Testis (tissue), 3 donors: ENCODE data around the gene SRGAP1. TPM values are rescaled to one million over a fixed set of nuclear protein-coding genes. Genes with fewer than 3 reads are reported as not detected.

Experiments
- DNase-seq: peaks from one replicate; pipeline ENCODE4 v3.0.0-alpha.2; 2019
- H3K27ac ChIP-seq, 2 donors: fragments of 200-600 bp; sonication (generic); one replicate each; pipeline ENCODE4 v1.5.1; 2019
- H3K27me3 ChIP-seq: fragments of 200-600 bp; sonication (generic); one replicate; pipeline ENCODE4 v1.5.1; 2019
- H3K36me3 ChIP-seq: fragments of 200-600 bp; sonication (generic); one replicate; pipeline ENCODE4 v1.5.1; 2017; ENCODE audit warnings: low read depth; ENCODE audit errors: missing control alignments
- H3K4me1 ChIP-seq: fragments of 200-600 bp; sonication (generic); one replicate; pipeline ENCODE4 v1.5.1; 2019
- H3K4me3 ChIP-seq, 2 donors: fragments of 200-600 bp; sonication (generic); one replicate each; pipeline ENCODE4 v1.5.1; 2017 to 2019
- H3K9me3 ChIP-seq: fragments of 200-600 bp; sonication (generic); one replicate; pipeline ENCODE4 v1.5.1; 2017
- POLR2A ChIP-seq: fragments of 450-650 bp; IDR thresholded peaks from one replicate; pipeline ENCODE4 v1.6.1; 2017; ENCODE audit warnings: antibody characterized with exemption, mild to moderate bottlenecking, moderate library complexity
- WGBS, 2 donors: methylation state at CpG; one replicate each; pipeline ENCODE4 v1.1.5; 2018; 5-methylcytosine and 5-hydroxymethylcytosine counted together
- intact Hi-C: fragments of 100-400 bp; cut with DNase I; formaldehyde crosslinking; loops from one replicate; pipeline ENCODE4 v1.15.1; 2023; ENCODE audit warnings: low total_unique reads
- polyA plus RNA-seq: library from polyadenylated mRNA; stranded (reverse); fragments of 350-450 nt; fragmentation: Illumina TruSeq; extraction: RNeasy Lipid Tissue Mini Kit (QIAGEN cat#74804); gene quantifications from one replicate; pipeline ENCODE4 v1.2.3, GENCODE V29; 2014; ENCODE audit warnings: low read depth, low replicate concordance; ENCODE audit not compliant: insufficient read depth
- total RNA-seq, 2 donors: library from RNA; depleted of rRNA; stranded (reverse); fragments of >200 nt; gene quantifications; one replicate each; pipeline ENCODE4 v1.2.3, GENCODE V29; 2016
- TF ChIP-seq, protein P1 (sequence below), 3 experiments: fragments of 450-650 bp in 2 of 3; fragments of 200-600 bp in 1 of 3; sonication (generic) in 1 of 3; IDR thresholded peaks; one replicate each; pipeline ENCODE4 v1.5.1; 2016 to 2019; ENCODE audit warnings: antibody characterized with exemption in 3 of 3, mild to moderate bottlenecking in 2 of 3, moderate library complexity in 1 of 3

Gene SRGAP1
- total and polyA plus RNA-seq, 3 donors from 2014 or later = 9.4 to 47.2 (median 26.9) TPM

DNA sequence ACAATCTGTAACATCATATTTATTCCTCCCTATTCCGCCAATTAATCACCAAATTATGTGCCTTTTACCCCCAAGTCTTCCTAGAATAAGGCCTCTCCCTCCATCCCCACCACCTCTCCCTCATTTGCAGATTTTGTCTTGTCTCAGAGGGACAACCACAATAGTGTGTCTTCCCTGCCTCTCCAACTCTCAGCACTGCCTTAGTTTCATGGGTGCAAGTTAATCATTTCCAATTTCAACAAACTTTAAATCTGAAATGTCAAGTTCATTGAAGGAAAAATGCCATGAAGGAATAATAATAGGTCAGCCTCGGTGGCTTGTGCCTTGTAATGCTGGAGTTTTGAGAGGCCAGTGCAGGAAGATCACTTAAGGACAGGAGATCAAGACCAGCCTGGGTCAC is 33.2 kb upstream of the SRGAP1 start:
- Histone ChIP-seq H3K27me3 (no peaks in the 10 kb centered on the region), H3K9me3 (no peaks in the 10 kb centered on the region), H3K4me3 (no peak overlapping the region), H3K27ac (no peak overlapping the region), H3K36me3 (no peaks in the 10 kb centered on the region), H3K4me1 (no peaks in the 10 kb centered on the region)
- WGBS, 2 donors = 78 to 89% methylated on average over 2 of the region's 2 CpGs
- DNase-seq = no peak
- TF ChIP-seq, protein P1, sequence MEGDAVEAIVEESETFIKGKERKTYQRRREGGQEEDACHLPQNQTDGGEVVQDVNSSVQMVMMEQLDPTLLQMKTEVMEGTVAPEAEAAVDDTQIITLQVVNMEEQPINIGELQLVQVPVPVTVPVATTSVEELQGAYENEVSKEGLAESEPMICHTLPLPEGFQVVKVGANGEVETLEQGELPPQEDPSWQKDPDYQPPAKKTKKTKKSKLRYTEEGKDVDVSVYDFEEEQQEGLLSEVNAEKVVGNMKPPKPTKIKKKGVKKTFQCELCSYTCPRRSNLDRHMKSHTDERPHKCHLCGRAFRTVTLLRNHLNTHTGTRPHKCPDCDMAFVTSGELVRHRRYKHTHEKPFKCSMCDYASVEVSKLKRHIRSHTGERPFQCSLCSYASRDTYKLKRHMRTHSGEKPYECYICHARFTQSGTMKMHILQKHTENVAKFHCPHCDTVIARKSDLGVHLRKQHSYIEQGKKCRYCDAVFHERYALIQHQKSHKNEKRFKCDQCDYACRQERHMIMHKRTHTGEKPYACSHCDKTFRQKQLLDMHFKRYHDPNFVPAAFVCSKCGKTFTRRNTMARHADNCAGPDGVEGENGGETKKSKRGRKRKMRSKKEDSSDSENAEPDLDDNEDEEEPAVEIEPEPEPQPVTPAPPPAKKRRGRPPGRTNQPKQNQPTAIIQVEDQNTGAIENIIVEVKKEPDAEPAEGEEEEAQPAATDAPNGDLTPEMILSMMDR (IDR thresholded peaks at IDR 0.05) = no peak
- TF ChIP-seq POLR2A = no peak
- intact Hi-C loops = no loop called here

DNA sequence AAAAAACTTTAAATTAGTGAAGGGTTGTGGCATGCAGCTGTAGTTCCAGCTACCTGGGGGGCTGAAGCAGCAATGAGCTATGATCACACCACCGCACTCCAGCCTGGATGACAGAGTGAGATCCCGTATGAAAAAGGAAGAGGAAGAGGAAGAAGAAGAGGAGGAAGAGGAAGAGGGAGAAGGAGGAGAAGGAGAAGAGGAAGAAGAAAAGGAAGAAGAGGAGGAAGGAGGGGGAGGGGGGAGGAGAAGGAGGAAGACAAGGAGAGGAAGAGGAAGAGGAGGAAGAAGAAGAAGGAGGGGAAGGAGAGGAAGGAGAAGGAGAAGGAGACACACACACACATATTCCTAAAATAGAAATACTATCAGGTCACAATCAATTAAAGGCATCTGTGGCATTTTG is 32.7 kb upstream of the SRGAP1 start:
- TF ChIP-seq, protein P1 (IDR thresholded peaks at IDR 0.05) = no peak
- TF ChIP-seq POLR2A = no peak
- Histone ChIP-seq H3K27ac (no peak overlapping the region), H3K27me3 (no peaks in the 10 kb centered on the region), H3K4me3 (no peak overlapping the region), H3K9me3 (no peaks in the 10 kb centered on the region), H3K4me1 (no peaks in the 10 kb centered on the region), H3K36me3 (no peaks in the 10 kb centered on the region)
- DNase-seq = no peak
- intact Hi-C loops = no loop called here
- WGBS, 2 donors = 81 to 82% methylated on average over 2 of the region's 2 CpGs

DNA sequence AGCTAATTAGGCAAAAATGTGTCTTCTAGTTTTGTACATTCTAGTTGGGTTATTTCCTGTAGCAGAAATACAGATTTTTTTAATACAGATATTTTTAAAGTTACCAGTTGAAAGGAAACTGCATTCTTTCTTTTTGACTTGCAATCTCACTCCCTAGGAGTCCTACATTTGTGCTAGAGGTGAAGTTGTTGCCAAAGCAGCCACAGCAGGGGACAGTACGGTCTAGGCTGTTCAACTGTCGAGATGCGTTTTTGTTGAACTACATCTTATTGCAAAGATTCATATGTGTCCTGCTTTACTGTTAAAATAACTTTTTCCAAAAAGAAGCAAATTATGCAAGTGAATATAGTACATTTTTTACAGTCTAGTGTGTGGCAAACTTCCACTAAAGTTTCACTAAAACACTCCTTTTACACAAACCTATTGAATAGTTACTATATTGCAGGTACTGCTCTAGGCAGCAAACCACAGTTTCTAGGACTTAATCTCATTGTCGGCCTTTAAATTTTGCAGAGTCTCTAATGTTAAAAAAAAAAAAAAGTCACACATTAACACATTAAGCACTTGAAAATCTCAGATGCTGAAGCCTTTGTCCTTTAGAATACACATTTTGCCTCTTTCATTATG is 30.2 kb upstream of the SRGAP1 start:
- Histone ChIP-seq H3K27me3 (no peaks in the 10 kb centered on the region), H3K4me3 (no peak overlapping the region), H3K36me3 (no peaks in the 10 kb centered on the region), H3K27ac (no peak overlapping the region), H3K9me3 (no peaks in the 10 kb centered on the region), H3K4me1 (no peaks in the 10 kb centered on the region)
- no peak for DNase-seq
- intact Hi-C loops = no loop called here
- TF ChIP-seq POLR2A = no peak
- TF ChIP-seq, protein P1 (IDR thresholded peaks at IDR 0.05) = no peak
- 83 to 85% methylated on average over 4 of the region's 4 CpGs for WGBS, 2 donors

DNA sequence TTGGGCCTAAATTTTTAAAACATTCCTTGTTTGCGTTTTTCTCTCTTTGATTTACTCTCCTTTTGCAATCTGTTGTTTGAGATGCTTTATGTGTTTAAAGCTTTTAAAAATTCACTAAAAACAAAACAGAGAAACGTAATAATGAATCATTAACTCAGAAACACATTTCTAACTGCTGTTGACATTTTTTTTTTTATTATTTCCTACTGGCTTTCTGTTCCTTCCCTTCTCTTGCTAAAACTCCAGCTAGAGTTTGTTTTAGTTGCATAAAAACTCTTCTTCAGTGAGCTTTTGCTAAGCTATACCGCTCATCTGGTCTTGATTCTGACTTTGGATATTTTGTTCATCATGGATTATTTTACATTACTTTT is 29.0 kb upstream of the SRGAP1 start:
- Histone ChIP-seq H3K27me3 (no peaks in the 10 kb centered on the region), H3K36me3 (no peaks in the 10 kb centered on the region), H3K4me3 (no peak overlapping the region), H3K4me1 (no peaks in the 10 kb centered on the region), H3K27ac (no peak overlapping the region), H3K9me3 (no peaks in the 10 kb centered on the region)
- intact Hi-C loops = no loop called here
- DNase-seq = no peak
- WGBS, 2 donors = 93 to 94% methylated on average over 3 of the region's 3 CpGs
- no peak for TF ChIP-seq POLR2A
- TF ChIP-seq, protein P1 (IDR thresholded peaks at IDR 0.05) = no peak

DNA sequence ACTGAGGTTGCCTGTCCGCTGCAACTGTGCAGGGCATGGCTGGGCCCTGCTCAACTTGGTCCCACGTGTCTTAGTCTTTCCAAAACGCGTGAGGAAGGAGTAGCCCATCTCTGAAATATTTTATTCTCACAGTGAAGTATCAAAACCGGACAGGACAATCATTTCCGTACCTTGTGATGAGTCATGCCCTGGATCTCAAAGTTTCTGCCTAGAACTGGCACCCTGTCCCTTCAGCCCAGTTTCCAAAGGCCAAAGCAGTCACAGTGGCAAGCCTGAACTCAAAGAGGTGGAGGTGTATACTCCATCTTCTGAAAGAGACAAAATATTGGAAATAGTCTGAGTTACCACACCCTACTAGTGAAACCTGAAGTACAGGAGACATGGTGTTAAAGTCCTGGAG is 28.5 kb upstream of the SRGAP1 start:
- TF ChIP-seq, protein P1 (IDR thresholded peaks at IDR 0.05) = no peak
- no peak for TF ChIP-seq POLR2A
- WGBS, 2 donors = 84 to 94% methylated on average over 6 of the region's 6 CpGs
- intact Hi-C loops = no loop called here
- no peaks in the 10 kb centered on the region for H3K27me3 ChIP-seq
- H3K36me3 ChIP-seq = no peaks in the 10 kb centered on the region
- H3K27ac ChIP-seq = no peak overlapping the region
- H3K4me3 ChIP-seq = no peak overlapping the region
- DNase-seq = no peak
- no peaks in the 10 kb centered on the region for H3K9me3 ChIP-seq
- H3K4me1 ChIP-seq = no peaks in the 10 kb centered on the region
